ENCODE measurements around the gene RTKN2.

Gene RTKN2

GRCh38 chr10:62133618-62134017 lies 135.0 kb downstream of the RTKN2 start:
- H3K4me3 ChIP-seq (ENCODE audit: low read depth, low read length), result no peak overlapping the region
- no peak for DNase-seq (ENCODE audit: low read depth)
- TF ChIP-seq CTCF (IDR thresholded peaks at IDR 0.05; ENCODE audit: control insufficient read depth, extremely low read depth, insufficient read depth), result no peak
